Epidermal melanocyte (primary cell): Measurements from ENCODE around the gene SYTL4.
"Not testable (repeated sequence)": the region's sequence is repeated elsewhere in the genome, so short reads cannot be mapped to it uniquely, and the experiment has no call there.

Source experiments
- DNase-seq: peaks from one replicate; pipeline ENCODE4 v3.0.0; 2011; ENCODE audit warnings: low spot score; ENCODE audit not compliant: insufficient read length

SYTL4 gene

DNA sequence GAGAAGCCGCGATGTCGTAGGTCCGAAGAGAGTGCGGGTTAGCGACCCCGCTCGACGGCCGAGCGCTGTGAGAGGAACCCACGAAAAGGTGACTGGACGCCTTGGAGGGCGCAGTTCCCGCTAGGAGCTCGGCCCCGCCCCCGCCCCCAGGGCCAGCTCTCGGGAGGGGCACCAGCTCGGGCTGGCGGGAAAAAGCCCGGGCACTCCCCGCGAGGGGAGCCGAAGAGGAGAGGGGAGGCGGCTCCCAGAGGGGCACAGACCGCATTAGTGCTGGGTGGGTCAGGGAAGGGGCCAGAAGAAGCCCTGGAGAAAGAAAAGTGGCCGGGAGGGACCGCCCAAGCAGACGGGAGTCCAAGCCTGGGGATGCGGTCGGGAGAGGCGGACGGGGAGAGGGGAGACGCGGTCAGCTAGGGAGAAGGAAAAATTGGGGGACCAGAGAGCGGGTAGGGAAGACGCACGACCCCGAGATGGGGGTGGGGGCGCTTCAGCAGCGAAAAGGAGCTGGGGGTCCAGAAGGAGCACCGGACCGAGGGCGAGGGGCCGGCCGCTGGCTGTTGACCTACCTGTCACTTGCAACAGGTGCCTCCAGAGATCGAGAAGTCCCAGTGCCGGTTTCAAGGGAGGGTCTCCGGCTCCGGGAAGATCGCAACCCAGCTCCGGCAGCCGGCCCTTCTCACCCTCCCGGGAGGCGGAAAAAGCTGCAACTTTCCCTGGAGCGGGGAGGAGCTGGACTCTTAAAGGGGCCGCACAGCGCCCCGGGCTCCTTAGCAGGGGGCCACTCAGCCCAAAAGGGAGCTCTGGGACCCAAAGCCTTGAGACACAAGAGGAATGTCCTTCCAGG lies at the start of gene SYTL4:
Gene SYTL4 (minus strand): TSS at position 681 of the 841 bp plus-strand sequence. CDS start 30,084 bp downstream, outside the sequence.
- DNase-seq, result no peak

DNA sequence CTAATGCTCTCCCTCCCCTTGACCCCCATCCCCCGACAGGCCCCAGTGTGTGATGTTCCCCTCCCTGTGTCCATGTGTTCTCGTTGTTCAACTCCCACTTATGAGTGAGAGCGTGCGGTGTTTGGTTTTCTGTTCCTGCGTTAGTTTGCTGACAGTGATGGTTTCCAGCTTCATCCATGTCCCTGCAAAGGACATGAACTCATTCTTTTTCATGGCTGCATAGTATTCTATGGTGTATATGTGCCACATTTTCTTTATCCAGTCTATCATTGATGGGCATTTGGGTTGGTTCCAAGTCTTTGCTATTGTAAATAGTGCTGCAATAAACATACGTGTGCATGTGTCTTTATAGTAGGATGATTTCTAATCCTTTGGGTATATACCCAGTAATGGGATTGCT lies 37.5 kb upstream of the SYTL4 start:
- DNase-seq, result not testable (repeated sequence)

DNA sequence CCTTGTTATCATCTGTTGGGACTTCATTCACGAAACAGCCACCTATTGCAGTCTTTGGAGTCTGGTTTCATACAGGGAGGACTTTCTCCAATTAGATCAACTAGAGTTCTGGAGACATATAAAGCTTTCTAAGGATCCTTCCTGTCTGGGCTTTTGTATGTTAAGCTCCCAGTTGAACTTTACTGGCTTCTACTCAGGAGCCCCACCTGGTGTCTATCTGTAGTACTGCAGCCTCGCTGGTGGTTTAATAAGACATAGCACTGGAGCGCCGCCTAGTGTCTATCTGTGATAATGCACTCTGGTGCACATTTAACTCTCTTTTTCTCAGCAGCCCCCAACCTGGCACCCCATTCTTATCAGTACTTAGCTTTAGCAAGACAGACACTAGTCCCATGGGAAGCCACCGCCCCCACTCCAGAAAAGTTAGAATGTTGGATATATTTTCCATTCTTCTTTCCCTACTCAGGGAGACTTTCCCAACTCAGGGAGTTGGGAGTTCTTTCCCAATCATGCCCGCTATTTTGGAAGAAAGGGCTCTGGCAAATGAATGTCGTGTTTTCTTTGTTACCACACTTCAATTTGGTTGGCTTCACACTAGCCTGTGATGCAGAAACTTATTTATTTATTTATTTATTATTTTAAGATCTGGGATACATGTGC lies 36.9 kb upstream of the SYTL4 start:
- DNase-seq, result peak; percentile 26

DNA sequence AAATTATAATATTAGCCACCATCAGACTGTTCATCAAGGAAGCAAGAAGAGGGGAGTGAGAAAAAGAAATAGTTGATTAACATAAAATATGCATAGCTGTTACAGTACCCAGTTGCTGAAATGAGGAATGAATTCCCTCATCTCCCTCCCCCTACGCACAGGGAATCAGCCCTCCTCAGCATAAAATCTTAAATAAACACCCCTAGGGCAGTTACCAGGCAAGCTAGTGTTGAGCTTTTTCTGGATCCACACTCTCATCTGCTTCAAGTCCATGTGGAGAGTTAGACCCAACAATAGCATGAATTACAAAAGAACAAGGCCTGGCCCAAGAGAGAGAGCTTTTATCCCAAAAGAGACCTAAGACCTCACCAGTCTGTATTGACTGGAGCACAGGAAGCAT lies 19.0 kb upstream of the SYTL4 start:
- DNase-seq, result no peak

DNA sequence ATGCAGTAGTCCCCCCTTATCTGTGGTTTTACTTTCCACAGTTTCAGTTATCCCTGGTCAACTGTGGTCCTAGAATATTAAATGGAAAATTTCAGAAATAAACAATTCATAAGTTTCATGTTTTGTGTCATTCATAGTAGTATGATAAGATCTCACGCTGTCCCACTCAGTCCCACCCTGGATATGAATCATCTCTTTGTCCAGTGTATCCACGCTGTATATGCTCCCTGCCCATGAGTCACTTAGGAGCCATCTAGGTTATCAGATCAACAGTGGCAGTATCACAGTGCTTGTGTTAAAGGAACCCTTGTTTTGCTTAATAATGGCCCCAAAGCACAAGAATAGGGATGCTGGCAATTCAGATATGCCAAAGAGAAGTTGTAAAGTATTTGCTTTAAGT lies 16.2 kb upstream of the SYTL4 start:
- DNase-seq, result no peak

DNA sequence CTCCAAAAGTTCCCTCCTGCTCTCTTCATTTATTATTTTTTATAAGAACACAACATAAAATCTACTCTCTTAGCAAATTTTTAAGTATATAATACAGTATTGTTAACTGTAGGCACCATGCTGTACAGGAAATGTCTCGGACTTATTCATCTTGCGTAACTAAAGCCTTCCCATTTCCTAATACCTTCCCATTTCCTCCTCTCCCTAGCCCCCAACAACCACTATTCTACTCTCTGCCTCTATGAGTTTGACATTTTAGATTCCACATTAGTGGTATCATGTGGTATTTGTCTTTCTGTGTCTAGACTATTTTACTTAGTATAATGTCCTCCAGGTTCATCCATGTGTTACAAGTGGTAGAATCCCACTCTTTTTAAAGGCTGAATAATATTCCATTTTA lies 15.8 kb upstream of the SYTL4 start:
- DNase-seq, result no peak

DNA sequence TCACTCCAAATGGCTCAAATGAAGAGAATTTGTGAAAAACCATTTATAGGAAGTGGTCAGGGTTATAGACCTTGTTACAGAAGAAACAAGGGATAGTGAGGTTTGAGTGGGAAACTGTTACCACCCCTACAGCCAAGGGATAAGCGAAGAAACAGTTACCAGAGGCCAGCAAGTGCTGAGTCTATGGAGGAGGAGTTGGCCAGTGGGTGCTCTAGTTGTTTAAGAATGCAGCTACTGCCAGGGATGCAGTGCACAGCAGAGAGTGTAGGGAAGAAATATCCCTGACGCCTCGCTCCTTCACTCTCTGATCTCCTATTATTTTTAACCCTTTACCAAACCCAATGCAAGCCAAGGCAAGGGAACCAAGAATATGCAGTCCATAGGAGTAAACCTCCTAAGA lies 15.2 kb upstream of the SYTL4 start:
- DNase-seq, result no peak

DNA sequence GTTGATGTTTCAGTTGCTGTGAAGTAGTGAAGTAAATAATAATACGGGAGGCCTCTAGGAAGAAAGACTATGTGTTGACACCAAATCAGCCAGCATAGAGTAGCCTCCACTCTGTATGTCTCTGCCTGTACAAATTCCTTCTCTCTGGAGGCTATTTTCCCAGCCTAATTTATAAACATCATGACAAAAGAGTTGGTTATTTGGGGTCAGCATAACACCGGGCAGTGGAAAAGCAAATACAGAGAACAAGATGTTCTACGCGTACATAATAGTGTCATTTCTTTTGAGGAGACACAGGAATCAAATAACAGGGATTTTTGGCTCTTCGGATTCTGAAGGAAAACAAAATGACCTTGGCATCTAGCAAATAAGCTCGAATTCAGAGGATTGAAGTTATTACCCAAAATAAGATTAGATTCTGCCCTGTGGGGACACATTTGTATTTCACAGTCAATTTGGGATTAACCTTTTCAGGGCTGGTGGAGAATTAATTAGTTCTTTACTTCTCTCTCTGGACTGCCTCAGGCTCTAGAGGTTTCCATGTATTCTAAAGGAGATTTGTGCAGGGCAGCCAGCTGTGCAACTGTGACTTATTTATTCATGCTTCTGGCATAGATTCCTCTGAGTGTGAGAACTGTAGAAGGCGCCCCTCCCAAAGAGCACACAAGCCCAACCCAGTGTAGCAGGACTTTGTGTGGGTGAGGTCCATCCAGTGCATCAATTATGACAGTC lies 14.1 kb upstream of the SYTL4 start:
- no peak for DNase-seq

DNA sequence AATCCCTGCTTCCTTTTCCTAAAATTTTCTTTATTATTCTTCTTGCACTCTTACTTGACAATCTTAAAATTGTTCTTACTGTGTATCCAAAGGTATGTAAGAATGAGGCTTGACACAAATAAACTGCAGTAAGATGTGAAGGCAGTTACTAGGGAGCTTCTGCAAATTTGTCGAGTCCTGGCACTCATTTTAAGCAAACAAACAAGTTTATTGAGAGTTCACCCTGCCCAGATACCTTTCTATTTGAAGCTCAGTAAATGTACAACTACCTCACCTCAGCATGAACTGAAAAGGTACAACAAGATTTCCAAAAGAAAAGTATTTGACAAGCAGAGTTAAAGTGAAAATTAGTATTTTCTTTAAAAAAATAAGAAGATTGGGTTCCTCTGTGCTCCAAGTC lies 13.3 kb upstream of the SYTL4 start:
- DNase-seq, result no peak

DNA sequence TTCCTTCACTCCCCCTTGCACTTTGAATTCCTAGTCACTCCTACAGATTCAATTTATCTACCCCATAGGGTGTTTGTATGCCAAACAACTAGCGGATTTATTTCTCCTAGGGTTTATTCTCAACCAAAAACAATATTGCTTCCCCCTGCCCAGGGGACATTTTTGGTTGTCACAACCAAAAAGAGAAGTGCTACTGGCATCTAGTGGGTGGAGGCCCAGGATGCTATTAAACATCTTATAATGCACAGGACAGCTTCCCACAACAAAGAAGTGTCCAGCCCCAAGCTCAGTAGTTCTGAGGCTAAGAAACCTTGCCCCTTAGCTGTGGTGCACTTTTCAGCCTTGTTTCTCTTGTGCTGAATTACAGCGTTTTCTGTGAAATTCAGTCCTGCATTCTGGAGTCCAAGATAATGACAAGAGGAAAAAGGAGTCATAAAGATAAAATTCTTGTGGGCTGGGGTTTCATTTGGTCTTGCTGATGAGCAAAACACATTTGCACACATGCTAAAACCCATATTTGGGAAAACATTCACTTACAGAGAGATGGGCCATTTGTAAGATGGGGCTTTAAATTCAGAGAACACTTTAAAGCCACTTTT lies 11.2 kb upstream of the SYTL4 start:
- DNase-seq, result no peak

DNA sequence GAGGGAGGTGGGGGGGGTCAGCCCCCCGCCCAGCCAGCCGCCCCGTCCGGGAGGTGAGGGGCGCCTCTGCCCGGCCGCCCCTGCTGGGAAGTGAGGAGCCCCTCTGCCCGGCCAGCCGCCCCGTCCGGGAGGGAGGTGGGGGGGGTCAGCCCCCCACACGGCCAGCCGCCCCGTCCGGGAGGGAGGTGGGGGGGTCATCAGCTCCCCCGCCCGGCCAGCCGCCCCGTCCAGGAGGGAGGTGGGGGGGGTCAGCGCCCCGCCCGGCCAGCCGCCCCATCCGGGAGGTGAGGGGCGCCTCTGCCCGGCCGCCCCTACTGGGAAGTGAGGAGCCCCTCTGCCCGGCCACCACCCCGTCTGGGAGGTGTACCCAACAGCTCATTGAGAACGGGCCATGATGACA lies 7.9 kb downstream of the SYTL4 start:
- not testable (repeated sequence) for DNase-seq

DNA sequence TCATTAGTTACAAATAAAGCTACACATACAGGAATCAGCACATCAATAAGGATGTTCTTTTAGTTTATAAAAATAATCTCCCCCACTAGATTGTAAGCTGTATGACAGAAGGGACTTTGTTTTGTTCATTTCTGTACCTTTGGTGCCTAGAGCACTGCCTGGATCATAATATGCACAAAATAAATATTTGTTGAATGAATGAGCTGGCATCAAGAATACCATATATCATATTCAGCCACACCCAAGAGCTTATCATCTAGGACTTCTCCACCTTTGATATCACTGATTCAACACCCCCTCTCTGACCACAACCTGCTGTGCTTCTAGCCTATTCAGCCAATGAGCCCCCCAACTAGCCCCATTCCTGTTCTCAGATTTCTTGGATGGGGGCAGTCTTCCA lies 10.6 kb downstream of the SYTL4 start:
- no peak for DNase-seq

DNA sequence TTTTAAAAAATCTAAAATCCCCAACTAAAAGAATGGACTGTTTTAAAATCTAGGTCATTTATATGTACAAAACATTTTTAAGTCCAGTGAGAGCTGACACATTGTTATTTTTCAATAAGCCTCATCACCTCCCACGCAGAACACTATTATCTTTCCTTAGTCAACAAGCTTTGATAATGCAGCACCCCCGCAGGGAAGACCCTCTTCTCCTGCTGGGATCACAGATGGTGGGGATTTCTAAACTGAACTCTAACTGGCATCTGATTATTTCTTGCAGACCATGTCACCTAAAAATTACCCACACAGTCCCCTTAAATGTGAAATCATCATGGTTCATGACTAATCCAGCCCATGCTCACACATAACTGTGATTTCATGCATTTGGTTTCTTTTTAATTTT lies 11.6 kb downstream of the SYTL4 start:
- no peak for DNase-seq

DNA sequence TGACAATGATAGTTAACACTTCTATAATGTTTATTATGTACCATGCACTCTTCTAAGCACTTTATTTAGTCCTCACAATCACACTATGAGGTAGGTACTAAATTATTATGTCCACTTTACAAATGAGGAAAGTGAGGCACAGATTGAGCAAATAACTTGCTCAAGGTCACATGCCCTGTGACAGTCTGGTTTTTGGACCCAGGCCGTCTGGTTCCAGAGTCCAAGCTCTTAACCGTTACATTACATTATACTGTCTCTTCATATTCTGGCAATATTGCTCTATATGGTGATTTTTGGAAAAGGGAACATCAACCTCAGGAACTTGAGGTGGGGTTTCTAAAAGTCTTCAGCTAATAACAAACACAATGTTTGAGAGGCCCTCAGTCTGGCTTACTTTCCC lies 12.8 kb downstream of the SYTL4 start:
- DNase-seq, result no peak

DNA sequence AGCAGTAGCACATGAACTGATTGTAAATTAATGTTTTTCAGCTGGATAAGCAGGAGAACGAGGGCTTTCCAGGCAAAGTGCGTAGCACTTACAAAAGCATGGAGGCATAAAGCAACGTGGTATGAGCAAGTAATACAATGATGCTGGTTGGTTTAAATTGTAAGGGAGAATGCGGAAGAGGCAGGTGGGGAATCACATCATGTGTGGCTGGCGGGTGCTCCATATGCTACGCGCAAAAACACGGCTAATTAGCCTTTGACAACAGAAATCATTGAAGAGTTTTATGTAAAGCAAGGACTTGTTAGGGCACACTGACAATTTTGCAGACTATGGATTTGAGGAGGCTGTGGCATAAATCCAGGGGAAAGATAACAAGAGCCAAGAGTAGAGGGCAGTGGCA lies 14.6 kb downstream of the SYTL4 start:
- DNase-seq, result no peak

DNA sequence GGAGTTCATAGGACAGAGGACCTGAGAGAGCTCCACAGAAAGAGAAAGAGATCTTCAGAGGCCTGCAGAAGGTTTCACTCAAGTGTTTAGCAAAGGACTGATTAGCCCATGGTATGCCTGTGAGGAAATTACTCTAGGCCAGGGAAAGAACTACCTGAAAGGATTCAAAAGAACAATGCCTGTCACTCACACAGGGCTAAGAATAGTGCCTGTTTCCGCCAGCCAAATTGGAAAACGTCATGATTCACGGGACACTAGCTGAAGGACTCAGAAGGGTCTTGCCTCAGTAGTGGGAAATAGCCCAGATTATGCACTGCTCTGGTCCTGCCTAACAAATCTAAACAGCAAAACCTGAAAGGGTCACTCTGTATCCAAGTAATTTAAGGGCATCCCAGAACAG lies 21.1 kb downstream of the SYTL4 start:
- DNase-seq, result no peak

DNA sequence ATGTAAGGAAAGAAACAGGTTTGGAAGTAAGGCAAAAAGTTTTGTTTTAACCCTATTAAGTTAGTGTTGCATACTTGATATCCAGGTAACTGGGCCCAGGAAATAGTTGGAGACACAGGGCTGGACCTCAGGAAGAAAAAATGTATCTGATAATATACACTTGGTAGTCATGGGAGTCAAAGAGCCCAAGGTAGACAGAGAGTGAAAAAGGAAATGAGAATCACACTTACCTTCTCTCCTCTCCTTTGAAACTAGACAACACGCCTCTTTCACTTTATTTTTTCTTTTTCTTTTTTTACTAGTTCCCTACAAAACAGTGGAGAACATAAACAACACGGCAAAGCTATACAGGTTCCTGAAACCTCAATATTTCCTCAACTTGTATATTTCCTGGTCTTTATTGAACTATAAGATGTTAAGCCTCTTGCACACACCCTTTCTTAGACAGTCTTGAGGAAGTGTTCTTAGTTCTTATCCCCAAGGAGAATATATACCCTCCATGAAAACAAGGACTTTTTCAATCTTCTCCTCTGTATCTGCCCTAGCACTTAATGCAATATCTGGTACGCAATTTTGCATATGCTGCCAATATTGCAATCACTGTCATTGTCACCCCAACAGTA lies 27.2 kb downstream of the SYTL4 start:
- no peak for DNase-seq

DNA sequence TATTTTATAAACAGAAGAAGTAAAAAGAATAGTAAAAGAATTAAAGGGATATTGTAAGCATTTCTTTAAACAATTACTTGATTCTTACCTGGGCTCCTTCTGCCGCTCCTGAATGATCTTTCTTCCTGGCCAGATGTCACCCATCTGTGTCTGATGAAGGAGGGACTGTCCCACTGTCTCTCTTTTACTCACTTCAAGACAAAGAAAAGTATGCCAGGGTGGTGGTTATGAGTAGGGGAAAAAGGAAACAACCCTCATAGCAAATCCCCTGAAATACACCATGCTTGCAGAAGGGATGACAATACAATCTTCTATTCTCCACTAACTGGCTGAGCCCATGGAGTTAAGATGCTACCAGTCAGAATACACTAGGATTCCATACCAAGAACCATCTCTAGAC lies 31.1 kb downstream of the SYTL4 start:
- no peak for DNase-seq

DNA sequence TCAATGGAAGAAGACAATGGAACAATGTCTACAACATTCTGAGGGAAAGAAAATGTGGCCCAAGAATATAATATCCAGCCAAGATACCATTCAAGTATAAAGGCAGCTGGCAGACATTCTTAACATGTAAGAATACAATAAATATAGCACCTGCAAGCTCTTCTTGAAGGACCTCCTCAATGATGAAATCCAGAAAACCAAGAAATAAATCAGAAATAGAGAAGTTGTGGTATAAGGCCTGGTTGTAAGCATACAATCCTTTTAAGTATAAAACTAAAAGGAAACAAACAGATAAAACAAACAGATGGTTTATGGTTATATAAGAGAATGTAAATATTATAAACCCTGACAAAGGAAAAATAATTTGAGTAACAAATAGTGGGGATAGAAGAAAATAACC lies 33.4 kb downstream of the SYTL4 start:
- DNase-seq, result no peak

DNA sequence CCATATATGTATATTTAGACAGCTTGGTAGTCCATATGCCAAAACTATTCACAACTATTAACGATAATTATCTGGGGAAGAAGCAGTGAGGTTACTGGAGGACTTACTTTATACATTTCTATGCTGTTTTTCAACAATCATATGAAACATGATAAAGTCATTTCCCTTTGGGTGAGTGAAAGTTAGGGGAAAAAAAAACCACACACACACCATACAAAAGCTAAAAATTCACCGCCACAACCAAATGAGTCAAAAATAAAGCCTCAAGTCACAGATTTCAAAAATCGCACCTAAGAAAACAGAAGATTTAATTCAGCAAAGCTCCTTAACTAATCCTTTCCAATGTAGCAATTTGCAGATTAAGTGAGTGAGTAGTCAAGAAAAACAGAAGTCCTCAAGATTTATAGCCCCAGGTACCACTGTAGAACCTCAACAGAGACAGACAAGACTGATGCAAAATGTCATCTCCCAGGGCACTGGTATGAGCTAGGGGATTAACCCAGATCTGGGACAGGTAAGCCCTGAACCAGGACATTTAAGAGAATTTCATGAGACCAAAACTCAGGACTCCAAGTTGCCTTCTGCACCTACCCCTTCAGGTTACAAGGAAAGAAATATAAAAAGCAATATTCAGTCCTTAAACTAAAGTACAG lies 35.1 kb downstream of the SYTL4 start:
- DNase-seq, result no peak

DNA sequence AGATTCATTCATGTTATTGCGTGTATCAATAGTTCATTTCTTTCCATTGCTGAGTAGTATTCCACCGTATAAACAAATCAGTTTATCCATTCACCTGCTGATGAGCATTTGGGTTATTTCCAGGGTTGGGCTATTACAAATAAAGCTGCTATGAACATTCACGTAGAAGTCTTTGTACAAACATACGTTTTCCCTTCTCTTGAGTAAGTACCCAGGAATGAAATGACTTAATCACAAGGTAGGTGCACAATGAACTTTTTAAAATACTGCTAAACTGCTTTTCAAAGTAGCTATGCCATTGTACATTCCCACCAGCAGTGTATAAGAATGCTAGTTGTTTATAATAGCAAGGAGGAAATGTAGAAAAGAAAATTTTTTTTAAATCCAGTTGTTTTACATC lies 35.9 kb downstream of the SYTL4 start:
- no peak for DNase-seq
